GM12873 (cell line): ENCODE results near the gene TAL1.

Experiments used
- CTCF ChIP-seq: IDR thresholded peaks from 2 replicates; pipeline ENCODE4 v1.5.1; 2012; ENCODE audit warnings: low read depth, mild to moderate bottlenecking, moderate library complexity, low read length, control low read depth; ENCODE audit not compliant: insufficient read depth; ENCODE audit errors: missing control alignments

The TAL1 gene

DNA sequence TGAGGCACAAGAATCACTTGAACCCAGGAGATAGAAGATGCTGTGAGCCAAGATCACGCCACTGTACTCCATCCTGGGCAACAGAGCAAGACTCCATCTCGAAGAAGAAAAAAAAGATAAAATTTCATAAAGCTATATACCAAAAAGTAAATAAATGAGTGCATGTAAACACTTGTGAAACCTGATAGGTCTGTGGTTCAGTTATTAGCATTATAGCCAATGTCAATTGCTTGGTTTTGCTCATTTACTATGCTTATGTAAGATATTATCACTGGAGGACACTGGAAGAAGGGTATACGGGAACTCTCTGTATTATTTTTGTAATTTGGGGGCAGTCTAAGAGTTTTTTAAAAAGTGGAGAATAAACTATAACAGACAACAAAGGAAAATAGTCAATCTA is 17.7 kb upstream of the TAL1 start:
- TF ChIP-seq CTCF = no peak

DNA sequence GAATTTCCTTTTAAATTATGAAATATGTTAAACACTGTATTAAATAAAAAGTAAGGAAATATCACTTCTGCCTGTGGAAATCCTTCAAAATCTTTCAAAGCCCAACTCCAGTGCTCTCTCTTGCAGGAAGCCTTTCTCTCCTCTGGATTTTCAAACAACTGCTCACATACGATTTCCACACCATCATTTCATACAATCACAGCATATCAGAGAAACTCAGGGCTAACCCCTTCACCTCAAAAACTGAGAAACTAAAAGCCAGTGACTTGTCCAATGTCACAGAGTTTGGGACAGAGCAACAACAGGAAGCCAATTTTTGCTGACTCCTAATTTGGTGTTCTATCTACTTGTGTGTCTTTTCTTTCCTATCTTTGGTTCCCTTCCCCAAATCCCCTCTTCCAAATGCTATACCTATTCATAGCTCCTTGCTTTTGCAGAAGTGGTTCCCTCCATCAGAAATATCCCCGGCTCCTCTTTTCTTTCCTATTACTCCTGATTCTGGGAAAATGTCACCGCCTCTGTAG is 12.4 kb upstream of the TAL1 start:
- TF ChIP-seq CTCF = no peak

GRCh38 chr1:47243910-47244309 is 11.9 kb upstream of the TAL1 start:
- no peak for TF ChIP-seq CTCF

DNA sequence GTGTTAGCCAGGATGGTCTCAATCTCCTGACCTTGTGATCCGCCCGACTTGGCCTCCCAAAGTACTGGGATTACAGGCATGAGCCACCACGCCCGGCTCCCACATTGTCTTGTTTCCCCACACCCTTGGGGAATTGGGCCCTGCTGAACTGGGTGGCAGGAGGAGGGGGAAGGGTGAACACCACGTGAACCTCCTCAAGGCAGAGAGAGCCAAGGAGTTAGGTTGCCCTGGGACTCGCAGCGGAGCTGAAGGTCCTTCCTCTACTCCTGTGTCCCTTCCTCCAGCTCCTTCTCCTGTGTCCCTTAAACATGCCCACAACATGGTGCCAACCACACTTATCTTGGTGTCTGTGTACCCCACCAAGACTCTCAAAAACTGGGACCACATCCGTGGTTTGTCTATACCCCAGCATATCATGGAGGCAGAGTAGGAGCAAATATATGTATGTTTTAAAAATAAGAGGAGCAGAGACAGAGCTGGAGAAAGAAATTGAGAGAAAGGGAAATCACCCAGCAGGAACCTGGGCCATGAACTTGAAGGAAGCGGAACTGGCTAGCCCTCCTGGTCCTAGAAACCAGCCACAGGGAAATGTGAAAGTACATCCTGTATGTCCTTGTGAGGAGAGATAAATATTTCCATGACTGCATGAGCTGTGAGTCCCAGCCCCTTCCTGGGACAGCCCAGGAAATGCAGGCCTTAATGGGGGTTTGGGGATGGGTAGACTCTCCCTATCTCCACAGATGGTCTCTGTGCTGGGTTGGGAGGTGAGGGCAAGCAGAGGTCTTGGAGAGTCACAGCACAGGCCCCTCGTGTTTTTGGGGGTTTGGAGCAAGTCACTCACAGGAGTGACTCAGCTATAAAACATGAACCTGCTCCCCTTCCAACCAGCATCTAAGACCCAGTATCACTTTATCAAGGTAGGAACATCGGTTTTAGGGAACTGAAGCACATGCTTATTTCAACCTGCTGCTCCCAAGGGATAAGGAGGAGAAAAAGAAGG is 9.4 kb upstream of the TAL1 start:
- no peak for TF ChIP-seq CTCF

DNA sequence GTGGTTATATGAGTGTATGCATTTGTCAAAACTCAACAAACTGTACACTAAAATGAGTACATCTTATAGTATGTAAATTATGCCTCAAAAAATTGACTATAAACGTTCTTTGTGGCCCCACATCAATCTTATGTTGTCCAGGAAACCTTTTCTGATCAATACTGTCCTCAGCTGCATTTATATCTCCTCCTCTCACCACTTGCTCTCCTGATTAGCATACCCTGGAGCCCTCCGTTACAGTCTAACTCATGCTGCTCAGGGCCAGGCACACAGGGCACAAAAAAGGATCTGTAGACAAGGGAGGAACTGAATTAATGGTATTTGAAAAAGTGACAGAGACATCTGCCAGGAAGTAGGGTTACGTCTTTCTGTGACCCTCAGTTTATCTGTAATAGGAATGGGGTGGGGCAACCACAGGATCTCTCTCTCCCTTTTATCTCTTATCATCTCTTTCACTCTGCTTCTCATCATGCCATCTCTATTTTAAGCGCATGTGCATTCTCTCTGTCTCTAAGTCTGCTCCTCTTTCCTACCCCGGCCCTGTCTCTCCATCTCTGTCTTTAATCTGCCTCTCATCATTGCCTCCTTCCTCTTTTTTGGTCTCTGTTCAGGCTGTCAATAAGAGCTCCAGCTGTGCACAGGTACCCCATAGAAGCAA is 7.0 kb upstream of the TAL1 start:
- no peak for TF ChIP-seq CTCF

DNA sequence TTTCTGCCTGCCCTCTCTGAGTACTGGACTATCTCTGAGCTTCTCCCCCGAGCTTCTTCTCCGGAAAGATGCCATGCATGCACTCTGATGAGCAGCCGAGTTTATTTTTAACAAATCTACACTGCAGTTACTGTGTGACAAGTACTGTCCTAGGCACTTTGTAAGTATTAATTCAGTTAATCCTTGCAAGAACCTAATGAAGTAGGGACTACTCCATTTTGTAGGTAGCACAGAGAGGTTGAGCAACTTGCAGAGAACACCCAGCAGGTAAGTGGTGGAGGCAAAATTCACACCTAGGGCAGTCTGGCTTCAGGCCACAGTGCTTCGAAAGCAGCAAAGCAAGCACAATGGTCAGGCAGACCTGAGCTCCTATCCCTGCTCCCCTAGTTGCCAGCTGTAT is 3.8 kb upstream of the TAL1 start:
- no peak for TF ChIP-seq CTCF

- no peak for TF ChIP-seq CTCF
These were observed 3.2 kb upstream of the TAL1 start for GRCh38 chr1:47235241-47235681.
